ENCODE measurements around the gene BCAS3.

DNA sequence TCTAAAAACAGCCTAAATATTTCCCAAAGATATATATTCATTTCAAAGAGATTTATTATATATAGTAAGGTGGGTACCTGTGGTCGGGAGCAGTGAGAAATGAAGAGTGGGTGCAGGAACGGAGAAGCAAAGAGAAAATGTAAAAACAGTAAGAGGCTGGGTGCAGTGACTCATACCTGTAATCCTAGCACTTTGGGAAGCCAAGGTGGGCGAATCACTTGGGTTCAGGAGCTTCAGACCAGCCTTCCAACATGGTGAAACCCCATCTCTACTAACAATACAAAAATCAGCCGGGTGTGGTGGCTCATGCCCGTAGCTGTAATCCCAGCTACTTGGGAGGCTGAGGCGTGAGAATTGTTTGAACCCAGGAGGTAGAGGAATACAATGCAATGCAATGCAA lies 257.1 kb downstream of the BCAS3 start:
- TF ChIP-seq POLR2A (IDR thresholded peaks at IDR 0.05; ENCODE audit: borderline replicate concordance, extremely low read depth, insufficient read depth, insufficient read length) (no peak), ZNF274 (IDR thresholded peaks at IDR 0.05; ENCODE audit: low read depth, low read length) (no peak), EGR1 (IDR thresholded peaks at IDR 0.05; ENCODE audit: low read depth) (no peak), SIN3A (IDR thresholded peaks at IDR 0.05; ENCODE audit: low read depth) (no peak), YY1 (IDR thresholded peaks at IDR 0.05; ENCODE audit: extremely low read depth, insufficient replicate concordance, low read depth, low read length) (no peak), CEBPB (IDR thresholded peaks at IDR 0.05; ENCODE audit: low read depth) (no peak), JUND (IDR thresholded peaks at IDR 0.05) (no peak), EZH2 (IDR thresholded peaks at IDR 0.05) (no peak), RAD21 (IDR thresholded peaks at IDR 0.05; ENCODE audit: low read depth) (no peak)
- TF ChIP-seq, protein P1, sequence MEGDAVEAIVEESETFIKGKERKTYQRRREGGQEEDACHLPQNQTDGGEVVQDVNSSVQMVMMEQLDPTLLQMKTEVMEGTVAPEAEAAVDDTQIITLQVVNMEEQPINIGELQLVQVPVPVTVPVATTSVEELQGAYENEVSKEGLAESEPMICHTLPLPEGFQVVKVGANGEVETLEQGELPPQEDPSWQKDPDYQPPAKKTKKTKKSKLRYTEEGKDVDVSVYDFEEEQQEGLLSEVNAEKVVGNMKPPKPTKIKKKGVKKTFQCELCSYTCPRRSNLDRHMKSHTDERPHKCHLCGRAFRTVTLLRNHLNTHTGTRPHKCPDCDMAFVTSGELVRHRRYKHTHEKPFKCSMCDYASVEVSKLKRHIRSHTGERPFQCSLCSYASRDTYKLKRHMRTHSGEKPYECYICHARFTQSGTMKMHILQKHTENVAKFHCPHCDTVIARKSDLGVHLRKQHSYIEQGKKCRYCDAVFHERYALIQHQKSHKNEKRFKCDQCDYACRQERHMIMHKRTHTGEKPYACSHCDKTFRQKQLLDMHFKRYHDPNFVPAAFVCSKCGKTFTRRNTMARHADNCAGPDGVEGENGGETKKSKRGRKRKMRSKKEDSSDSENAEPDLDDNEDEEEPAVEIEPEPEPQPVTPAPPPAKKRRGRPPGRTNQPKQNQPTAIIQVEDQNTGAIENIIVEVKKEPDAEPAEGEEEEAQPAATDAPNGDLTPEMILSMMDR (IDR thresholded peaks at IDR 0.05 in 2 of 3, conservative IDR thresholded peaks at IDR 0.05 in 1 of 3; ENCODE audit: borderline replicate concordance in 1 of 3, insufficient read depth in 1 of 3, low read depth in 2 of 3, low read length in 2 of 3), result no peak
- TF ChIP-seq, protein P2, sequence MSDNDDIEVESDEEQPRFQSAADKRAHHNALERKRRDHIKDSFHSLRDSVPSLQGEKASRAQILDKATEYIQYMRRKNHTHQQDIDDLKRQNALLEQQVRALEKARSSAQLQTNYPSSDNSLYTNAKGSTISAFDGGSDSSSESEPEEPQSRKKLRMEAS (IDR thresholded peaks at IDR 0.05), result no peak
- TF ChIP-seq, protein P3, sequence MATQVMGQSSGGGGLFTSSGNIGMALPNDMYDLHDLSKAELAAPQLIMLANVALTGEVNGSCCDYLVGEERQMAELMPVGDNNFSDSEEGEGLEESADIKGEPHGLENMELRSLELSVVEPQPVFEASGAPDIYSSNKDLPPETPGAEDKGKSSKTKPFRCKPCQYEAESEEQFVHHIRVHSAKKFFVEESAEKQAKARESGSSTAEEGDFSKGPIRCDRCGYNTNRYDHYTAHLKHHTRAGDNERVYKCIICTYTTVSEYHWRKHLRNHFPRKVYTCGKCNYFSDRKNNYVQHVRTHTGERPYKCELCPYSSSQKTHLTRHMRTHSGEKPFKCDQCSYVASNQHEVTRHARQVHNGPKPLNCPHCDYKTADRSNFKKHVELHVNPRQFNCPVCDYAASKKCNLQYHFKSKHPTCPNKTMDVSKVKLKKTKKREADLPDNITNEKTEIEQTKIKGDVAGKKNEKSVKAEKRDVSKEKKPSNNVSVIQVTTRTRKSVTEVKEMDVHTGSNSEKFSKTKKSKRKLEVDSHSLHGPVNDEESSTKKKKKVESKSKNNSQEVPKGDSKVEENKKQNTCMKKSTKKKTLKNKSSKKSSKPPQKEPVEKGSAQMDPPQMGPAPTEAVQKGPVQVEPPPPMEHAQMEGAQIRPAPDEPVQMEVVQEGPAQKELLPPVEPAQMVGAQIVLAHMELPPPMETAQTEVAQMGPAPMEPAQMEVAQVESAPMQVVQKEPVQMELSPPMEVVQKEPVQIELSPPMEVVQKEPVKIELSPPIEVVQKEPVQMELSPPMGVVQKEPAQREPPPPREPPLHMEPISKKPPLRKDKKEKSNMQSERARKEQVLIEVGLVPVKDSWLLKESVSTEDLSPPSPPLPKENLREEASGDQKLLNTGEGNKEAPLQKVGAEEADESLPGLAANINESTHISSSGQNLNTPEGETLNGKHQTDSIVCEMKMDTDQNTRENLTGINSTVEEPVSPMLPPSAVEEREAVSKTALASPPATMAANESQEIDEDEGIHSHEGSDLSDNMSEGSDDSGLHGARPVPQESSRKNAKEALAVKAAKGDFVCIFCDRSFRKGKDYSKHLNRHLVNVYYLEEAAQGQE (IDR thresholded peaks at IDR 0.05; ENCODE audit: low read depth), result no peak

Data from HCT116 (cell line).